Measurements from ENCODE around the gene GAD2. TPM values are rescaled to one million over a fixed set of nuclear protein-coding genes. Genes with fewer than 3 reads are reported as not detected.

GAD2 gene
- polyA plus RNA-seq, 12 donors, result 0.03 to 0.19 (median 0.04) TPM; not detected in 7

DNA sequence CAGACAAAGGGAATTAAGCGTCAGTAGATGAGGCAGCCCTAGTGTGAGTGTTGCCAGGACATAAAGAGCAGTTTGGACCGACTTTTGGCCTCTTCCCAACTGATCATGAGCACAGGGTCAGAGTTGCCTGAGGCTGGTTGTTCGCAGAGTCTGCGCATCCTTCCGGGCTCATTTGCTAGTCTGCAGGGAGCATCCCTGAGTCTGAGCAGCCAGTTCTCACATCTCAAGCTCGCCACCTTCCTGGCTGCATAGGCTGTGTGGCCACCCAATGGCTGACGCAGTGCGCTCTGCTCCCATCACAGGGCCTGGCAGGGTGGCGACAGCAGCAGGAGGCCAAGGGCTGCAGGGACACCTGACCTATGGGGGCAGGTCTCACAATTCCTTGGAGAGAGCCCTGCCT, 5.0 kb downstream of the GAD2 start:
- no peak for DNase-seq

DNA sequence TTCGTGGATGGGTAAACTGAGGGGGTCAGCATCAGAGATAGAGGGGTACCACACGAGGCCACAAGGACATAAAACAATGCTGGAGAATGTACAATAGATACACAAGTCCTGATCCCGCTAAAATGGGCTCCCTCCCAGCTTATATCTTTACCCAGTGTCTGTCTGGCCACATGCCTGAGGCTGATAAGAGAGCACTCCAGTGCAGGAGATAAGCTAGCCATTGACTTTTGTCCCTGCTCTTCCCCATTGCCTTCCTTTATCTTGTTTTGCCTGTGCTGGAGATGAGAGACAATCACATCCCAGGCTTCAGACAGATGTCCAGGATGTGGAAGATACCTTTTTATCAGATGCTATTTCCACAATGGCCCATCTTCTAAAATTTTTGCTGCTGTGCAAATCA, 6.0 kb downstream of the GAD2 start:
- DNase-seq, result no peak

DNA sequence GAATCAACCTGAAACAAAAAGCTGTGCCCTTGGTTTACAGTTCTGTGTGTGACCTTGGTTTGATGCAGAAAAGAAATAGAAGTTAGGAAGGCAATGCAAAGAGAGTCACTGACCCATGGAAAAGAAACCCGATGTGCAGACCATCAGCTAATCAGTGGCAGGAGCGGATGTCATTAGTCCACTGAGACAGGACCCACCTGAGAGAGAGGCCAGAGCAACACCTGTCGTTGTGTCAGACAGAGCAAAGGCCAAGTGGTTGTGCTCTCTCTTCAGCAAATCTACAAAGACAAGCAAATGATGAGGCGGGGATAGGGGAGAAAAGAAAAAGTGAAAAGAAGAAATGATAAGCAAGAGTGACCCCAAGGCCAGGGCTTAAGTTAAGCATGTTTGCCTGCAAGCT, 8.7 kb downstream of the GAD2 start:
- no peak for DNase-seq

DNA sequence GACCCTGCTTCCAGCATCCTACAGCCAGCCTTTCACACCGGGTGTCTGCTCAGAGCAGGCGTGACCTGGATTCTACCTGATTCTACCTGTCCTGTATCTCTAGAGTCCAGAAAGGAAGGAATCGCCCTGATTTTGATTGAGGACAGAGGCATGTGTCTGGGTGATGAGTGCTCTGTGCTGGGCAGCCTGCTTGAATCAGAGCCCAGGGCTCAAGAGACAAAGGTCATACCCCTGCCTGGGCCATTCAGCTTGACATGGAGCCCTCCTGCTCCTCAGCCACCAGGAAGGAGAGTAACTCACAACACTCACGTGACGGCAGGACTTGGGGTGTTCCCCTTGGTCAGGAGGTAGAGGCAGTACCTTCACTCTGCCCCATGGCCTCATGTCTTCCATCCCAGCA, 11.2 kb downstream of the GAD2 start:
- DNase-seq, result no peak

DNA sequence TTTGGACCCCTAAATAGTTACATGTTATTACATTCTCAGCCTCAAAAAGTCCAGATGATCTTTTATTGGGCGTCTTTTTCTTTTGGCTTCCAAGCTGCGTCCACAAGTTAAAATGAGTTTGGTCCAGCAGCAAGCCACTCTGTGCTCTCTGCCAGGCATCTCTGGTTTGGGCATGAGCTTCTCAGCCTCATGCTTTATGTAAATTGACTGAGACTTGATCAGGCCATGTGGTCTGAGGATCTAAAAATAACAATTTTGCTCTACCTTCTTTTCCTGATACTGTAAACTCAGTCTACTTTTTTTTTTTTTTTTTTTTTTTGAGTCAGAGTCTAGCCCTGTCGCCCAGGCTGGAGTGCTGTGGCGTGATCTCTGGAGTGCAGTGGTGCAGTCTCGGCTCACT, 15.6 kb downstream of the GAD2 start:
- DNase-seq, result no peak

DNA sequence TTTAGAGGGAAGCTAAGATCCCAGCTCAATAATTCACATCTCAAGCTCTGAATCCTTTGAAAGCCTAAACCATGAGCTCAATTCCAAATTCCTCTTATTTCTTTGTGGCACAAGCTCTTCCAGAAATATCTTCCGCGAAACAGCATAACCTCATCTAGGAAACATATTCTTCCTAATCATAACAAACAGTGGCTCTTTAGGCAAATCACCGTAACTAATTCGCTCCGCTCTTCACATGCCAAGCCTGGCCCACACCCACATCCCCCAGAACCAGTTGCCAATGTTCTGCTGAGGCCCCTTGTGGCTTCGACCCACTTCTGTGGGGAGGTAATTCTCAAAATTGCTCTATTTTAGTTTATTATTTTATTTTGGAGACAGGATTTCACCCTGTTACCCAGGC, 19.2 kb downstream of the GAD2 start:
- no peak for DNase-seq

DNA sequence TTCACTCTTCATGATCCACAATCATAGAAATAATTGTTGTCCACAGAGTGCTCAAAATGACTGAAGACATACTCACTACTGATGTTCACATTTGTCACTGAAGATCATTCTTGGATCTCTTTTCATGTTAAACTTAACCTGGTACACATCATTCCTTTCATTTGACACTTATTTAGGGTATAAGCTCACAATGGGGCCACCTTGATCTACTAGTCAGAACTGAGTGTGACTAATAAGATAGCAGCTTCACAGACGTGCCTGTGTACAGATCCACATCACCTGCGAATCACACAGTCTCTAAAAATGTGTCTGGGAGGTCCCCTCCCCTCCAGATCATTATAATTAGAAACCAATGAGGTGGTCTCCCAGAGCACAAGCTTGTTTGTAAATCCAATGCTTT, 21.8 kb downstream of the GAD2 start:
- no peak for DNase-seq

DNA sequence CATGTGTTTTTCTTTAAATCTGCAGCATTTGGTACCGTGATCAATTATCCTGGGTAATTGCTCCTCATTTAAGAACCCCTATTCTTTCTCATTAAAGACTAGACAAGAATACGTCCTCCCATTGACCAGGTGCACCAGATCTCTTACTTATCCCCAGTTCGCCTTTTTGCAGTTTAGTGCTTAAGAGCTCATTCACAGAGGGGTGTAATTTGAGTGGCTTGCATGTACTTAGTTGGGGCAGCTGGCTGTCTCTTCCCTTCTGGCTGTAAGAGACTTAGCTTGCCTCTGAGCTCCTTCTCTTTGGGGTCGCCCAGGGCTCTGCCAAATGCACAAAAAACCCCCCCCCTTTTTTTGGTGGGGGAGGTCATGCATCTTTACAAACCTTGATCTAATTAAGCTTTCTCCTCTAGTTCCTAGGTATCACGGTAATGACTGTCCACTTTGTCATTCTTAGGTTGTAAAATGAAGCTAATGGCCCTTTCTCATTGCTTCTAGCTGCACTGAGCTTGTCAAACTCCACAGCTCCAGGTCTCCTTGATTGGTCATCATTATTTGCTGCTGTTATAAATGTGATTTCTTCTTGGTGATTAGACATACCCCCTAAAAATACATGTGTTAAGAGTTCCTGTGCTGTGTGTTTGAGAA, 26.3 kb downstream of the GAD2 start:
- DNase-seq, result no peak

DNA sequence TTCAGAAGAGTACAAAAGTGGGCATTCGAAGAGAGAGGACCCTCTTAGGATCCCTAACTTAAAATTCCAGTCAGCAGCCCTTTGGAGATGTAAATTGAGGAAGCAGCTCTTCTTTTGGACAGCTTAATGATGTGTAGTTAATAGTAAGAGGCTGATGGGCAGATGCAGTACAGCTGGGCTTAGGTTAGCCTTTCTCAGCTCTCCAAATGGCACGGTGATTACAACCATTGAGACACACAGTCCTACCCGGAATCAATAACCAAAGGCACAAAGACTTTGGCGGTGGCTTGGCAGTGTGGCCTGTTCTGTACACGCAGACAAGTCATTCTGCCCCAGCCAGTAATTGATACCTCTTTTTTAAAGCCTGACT, 26.8 kb downstream of the GAD2 start:
- no peak for DNase-seq

DNA sequence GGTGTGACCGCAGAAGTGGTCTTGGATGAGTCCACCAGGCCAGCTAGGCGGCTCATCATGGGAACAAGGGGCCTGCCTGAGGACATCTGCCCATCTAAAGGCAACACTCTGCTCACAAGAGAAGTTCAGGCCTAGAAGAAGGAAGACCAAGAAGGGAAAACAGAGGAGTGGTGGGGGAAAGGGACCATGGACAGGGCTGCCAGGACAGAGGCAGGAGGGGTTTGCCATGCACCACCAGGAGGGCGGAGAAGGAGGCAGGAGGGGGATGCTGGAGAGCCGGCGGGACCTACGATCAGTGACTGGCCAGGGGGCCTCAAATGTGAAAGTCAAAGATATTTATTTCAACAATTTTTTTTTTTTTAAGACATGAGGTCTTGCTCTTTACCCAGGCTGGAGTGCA, 33.1 kb downstream of the GAD2 start:
- DNase-seq, result no peak

DNA sequence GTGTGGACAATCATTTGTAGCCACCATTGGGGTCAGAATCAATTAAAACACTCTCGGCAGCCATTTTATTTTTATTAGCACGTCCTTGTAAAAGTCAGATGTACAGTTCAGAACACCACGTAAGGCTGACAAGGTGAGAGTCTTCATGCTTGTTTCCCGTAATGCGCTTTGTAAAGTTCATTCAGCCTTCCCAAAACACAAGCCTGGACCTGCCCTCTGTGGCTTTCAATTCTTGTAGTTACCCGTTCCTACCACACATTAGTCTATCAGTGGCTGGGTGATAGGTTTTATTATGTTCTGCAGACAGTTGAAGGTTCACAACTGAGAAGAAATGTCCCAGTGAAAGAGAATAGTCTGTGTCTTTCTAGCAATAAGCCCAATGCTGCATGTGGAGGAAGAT, 35.4 kb downstream of the GAD2 start:
- DNase-seq, result no peak

DNA sequence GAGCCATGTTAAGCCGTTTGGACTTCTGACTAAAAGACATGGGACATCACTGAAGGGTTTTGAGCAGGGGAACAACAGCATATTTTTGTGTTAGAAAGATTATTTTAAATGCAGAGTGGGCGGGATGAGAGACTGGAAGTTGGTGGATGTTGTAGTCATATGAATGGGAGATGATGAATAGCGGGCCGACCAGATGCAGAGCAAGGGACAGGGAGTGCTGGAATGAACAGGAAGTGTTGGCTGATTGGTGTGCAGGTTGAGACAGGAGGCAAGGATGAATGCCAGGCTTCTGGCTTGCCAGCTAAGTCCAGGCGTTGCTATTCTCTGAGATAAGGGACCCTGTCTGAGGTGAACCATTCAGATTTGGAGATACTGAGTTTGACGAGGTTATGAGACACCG, 38.0 kb downstream of the GAD2 start:
- no peak for DNase-seq

DNA sequence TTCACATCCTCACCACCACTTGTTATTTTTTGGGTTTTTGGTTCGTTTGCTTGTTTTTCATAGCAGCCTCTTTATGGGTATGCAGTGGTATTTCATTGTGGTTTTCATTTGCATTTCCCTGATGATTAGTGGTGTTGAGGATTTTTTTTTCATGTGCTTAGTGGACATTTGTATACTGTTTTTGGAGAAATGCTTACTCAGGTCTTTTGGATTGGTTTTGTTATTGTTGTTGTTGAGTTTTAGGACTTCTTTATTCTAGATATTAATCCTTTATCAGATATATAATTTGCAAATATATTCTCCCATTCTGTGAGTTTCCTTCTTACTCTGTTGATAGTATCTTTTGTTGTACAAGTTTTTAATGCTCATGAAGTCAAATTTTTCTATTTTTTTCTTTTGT, 42.8 kb downstream of the GAD2 start:
- no peak for DNase-seq

DNA sequence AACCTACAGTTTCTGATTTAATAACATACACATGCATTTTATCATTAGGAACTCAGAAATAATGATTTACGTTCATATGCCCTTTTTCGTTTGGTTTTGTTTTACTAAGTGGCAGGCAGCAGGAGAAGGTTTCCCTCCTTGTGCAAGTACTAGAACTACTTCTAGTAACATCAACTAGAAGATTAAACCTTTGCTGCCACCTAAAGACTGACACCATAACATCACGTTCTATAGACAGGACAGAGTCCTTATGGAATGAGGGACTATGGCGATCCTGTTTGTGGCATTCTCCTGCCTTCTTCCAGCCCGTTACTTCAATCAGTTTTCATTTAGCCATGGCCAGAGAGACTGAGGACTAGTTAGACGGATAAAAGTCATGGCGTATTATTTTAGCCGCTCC, 53.2 kb downstream of the GAD2 start:
- DNase-seq, result peak; percentile 32

DNA sequence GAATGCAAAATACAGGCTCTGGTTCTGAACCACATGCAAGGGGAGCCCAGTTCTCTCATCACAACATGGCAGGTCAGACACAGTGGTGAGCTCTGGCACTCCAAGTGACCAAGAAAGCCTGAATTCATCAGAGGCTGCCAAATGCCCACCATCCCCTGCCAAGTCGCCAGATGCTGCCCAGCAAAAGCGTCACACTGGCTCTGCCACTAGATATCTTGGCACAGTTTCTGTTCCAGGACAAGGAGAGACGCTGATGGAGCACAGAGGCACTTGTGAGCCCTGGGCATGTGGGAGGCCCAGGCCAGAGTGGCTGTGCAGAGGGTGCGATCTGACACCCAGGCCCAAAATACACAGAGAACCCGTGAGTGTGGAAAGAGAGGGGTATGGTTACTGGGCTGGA, 57.8 kb downstream of the GAD2 start:
- no peak for DNase-seq

DNA sequence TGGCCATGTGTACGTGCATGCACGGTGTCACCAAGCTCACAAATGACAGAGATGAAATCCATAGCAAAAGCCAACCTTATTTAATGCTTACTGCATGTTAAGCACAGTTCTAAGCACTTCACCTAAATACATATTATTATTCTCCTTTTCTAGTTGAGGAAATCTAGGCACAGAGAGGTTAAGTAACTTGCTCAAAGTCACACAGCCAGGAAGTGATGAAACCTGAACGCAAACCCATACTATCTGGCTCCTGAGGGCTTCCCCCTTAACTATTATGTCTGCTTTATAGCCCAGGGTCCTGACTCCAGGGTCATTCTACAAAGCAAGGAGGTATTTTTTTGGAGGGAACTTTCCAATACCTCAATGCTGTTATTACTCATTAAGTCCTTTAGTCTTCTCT, 61.7 kb downstream of the GAD2 start:
- no peak for DNase-seq

DNA sequence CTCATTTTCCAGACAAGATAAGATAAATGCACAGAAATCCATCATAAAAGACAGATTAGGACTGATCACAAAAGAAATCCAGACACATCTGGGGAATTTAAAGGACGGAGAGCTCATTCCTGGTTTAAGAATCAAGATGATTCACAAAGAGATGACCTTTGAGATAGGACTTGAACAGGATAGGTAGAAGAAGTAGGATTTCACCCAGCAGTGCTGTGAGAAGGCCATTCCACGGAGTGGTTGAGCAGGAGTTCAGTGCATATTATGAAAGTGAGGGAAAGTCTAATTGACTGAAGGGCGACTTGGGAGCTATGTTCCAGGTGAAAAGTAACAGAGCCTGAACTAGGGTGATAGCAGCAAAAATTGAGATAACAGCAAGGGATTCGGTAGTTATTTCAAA, 73.7 kb downstream of the GAD2 start:
- DNase-seq, result no peak

DNA sequence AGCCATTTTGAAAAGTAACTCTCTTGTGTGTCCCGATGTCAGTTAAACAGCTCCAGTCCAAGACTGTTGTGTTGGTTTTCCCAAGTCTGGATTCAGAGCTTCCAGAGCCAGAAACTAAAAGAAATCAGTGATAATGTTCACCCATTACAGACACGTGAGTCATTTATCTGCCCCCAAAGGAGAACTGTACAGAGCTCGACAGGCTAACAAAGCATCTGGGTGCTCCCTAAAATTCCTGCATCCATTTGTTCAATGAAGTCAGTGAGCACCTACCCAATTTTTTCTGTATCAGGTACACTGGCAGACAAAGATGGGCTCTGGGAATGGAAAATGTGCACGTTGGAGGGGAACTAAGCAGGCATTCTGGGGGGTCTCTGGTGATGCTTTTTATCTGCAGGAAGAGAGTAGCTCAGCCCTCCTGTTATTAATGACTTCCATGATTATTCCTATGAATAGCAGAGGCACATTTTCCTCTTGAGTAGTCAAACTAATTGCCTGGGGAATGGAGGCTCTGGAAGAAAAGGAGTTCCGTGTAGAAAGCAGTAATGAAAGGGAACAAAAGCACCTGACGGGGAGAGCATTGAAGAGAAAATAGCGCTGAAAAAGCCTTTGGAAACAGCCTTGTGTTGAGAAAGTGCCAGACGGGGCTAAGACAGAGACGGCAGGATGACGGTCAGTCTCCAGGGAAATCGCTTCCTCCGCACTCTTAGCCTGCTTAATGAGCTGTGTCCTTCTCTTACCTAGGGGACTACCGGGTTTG, 75.3 kb downstream of the GAD2 start:
- DNase-seq, result no peak

DNA sequence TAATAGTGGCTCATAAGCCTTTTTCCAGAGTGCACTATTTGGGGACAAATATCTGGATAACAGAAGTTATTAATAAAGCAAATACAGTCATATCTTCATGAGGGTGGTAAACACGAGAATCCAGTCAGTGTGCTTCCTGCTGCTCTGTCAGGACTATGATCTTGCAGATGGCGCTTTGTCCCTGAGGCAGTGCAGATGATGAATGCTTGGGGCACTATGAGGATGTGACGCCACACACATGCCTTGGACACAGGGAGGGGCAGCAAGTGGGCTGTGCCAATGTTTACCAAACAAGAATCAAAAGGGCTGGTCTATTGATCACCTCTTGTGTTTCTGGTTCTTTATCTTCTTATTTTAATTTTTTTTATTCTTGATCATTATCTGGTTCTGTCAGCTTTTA, 79.8 kb downstream of the GAD2 start:
- DNase-seq, result no peak

DNA sequence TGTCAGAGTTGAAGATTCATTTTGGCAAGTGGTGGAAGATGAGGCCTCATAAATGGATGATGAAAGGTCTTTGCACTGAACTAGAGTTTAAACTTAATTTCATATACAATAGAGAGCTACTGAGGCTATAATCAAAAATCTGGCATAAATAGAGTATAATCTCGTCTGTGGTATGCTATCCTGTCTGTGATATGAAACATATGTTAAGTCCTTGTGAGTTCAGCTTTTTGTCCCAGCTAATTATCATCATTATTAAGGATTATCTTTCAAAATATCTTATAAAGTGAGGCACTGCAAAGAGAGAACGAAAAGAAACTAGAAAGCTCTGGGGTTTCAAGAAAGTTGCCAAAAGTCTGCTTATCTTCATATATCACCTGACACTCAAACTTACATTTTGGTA, 83.4 kb downstream of the GAD2 start:
- no peak for DNase-seq

DNA sequence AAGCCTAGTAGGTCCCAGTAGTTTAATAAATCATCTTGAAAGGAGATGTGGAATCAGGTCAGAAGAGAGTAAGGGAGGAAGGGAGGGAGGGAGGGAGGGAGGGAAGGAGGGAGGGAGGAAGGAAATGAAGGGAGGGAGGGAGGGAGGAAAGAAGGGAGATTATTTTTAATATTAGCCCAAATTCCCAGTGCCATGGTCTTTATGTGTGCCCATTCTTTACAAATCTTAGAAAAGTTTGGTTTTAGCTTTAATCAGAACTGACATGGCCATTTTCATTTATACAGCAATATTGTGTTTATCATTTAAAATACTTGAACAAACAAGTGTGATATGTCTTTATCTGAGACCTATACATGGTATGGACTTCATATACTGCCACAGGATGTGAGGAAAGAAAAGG, 86.8 kb downstream of the GAD2 start:
- no peak for DNase-seq

DNA sequence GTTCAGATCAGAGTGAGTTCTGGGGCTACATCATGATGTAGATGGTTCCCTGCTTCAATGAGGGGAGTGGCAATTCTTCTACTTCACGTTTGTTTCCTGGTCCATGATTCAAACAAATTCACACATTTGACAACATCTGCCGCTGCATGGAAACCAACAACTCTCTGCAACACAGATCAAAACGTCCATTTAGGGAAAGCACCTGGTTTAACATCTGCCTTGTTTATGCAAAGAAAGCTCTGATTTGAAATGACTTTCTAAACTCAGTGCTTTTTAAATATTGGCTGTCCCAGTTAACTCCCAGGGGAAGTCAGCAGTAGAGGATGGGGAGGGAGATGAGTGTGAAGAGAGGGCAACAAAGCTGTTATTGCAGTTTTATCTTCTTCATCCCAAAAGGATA, 93.8 kb downstream of the GAD2 start:
- no peak for DNase-seq

DNA sequence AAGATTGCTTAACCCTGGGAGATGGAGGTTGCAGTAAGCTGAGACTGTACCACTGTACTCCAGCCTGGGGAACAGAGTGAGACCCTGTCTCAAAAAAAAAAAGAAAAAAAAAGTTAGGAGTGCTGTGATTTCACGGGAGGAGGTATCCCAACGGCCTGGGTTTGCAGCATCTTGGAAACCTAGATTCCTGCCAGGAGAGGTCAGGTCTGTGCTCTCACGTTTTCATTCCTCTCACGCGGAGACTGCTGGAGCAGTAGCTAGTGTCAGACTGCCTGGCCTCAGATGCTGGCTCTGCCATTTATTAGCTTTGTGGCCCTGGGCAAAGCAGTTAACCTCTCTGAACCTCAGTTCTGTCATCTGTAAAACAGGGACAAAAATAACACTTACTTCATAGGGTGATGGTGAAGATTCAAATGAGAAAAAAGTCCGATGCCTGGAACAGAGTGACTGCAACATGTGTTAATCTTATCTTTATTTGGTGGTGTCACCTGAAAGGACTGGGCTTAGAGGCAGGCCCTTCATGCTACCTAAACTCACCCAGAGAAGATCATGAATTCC, 94.9 kb downstream of the GAD2 start:
- DNase-seq, result no peak
